C4-2B (cell line): ENCODE data around the gene FBLIM1.

Source experiments
- ZFX ChIP-seq: fragments of 450-650 bp; IDR thresholded peaks from 2 replicates; pipeline ENCODE4 v1.6.1; 2017
- TF ChIP-seq, protein P1 (sequence below): fragments of 450-650 bp; conservative IDR thresholded peaks from 2 replicates; pipeline ENCODE4 v1.5.1; 2017; ENCODE audit warnings: mild to moderate bottlenecking

DNA sequence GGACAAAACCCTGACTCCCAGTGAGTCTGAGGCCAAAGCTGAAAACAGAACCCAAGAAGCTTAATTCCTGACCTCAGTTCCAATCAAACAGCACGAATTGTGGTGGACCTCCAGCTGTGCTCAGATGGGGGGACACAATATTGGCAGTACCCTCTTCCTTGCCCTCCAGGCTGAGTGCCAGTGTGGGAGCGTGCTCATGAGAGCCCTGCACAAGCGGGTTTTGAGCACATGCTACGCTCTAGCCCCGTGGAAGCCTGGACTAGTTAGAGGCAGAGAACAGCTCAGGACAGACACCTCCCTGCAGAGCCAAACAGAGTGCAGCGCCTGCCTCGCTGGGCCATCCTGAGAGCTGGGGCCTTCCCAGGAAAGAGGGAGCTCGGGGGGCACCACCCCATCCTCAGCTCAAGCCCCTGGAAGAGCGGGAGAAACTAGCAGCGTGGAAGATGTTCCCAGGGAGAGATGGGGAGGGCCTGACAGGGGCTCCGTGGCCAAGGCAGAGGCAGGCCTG is 25.3 kb upstream of the FBLIM1 start:
- TF ChIP-seq, protein P1, sequence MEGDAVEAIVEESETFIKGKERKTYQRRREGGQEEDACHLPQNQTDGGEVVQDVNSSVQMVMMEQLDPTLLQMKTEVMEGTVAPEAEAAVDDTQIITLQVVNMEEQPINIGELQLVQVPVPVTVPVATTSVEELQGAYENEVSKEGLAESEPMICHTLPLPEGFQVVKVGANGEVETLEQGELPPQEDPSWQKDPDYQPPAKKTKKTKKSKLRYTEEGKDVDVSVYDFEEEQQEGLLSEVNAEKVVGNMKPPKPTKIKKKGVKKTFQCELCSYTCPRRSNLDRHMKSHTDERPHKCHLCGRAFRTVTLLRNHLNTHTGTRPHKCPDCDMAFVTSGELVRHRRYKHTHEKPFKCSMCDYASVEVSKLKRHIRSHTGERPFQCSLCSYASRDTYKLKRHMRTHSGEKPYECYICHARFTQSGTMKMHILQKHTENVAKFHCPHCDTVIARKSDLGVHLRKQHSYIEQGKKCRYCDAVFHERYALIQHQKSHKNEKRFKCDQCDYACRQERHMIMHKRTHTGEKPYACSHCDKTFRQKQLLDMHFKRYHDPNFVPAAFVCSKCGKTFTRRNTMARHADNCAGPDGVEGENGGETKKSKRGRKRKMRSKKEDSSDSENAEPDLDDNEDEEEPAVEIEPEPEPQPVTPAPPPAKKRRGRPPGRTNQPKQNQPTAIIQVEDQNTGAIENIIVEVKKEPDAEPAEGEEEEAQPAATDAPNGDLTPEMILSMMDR = no peak
- TF ChIP-seq ZFX = no peak
